Measurements from ENCODE around the gene LAMTOR2.

The LAMTOR2 gene

GRCh38 chr1:156083800-156084790 is 29.5 kb downstream of the LAMTOR2 start:
- no peak for TF ChIP-seq CTCF (IDR thresholded peaks at IDR 0.05; ENCODE audit: low read depth, low read length, missing control alignments)
- Histone ChIP-seq H3K27me3 (replicated peaks) (no peaks in the 10 kb centered on the region), H3K27ac (no peak overlapping the region), H3K36me3 (replicated peaks) (no peaks in the 10 kb centered on the region), H3K4me3 (ENCODE audit: low read depth, low read length) (no peak overlapping the region)
- no peak for DNase-seq
- in situ Hi-C loops (cut with HindIII; ENCODE audit: low pct_ligation_motif_present, low sequenced_read_pairs): no loop called here

- no peaks in the 10 kb centered on the region for H3K36me3 ChIP-seq (replicated peaks)
- in situ Hi-C loops (cut with HindIII; ENCODE audit: low pct_ligation_motif_present, low sequenced_read_pairs): no loop called here
- H3K27ac ChIP-seq: no peak overlapping the region
- peak; percentile 51 for DNase-seq
- no peaks in the 10 kb centered on the region for H3K27me3 ChIP-seq (replicated peaks)
- no peak overlapping the region for H3K4me3 ChIP-seq (ENCODE audit: low read depth, low read length)
- TF ChIP-seq CTCF (IDR thresholded peaks at IDR 0.05; ENCODE audit: low read depth, low read length, missing control alignments): no peak
These were observed 31.7 kb downstream of the LAMTOR2 start for GRCh38 chr1:156086256-156086662.

- no peak overlapping the region for H3K27ac ChIP-seq
- H3K27me3 ChIP-seq (replicated peaks): no peaks in the 10 kb centered on the region
- in situ Hi-C loops (cut with HindIII; ENCODE audit: low pct_ligation_motif_present, low sequenced_read_pairs): no loop called here
- no peak overlapping the region for H3K4me3 ChIP-seq (ENCODE audit: low read depth, low read length)
- no peak for DNase-seq
- TF ChIP-seq CTCF (IDR thresholded peaks at IDR 0.05; ENCODE audit: low read depth, low read length, missing control alignments): no peak
- no peaks in the 10 kb centered on the region for H3K36me3 ChIP-seq (replicated peaks)
These were observed 35.1 kb downstream of the LAMTOR2 start for GRCh38 chr1:156089704-156090103.

- H3K4me3 ChIP-seq (ENCODE audit: low read depth, low read length): no peak overlapping the region
- H3K27me3 ChIP-seq (replicated peaks): no peaks in the 10 kb centered on the region
- no peak for DNase-seq
- in situ Hi-C loops (cut with HindIII; ENCODE audit: low pct_ligation_motif_present, low sequenced_read_pairs): no loop called here
- TF ChIP-seq CTCF (IDR thresholded peaks at IDR 0.05; ENCODE audit: low read depth, low read length, missing control alignments): no peak
- no peaks in the 10 kb centered on the region for H3K36me3 ChIP-seq (replicated peaks)
- H3K27ac ChIP-seq: no peak overlapping the region
These were observed 35.7 kb downstream of the LAMTOR2 start for GRCh38 chr1:156090138-156090839.

GRCh38 chr1:156090840-156091188 is 36.2 kb downstream of the LAMTOR2 start:
- H3K36me3 ChIP-seq (replicated peaks): no peaks in the 10 kb centered on the region
- H3K27ac ChIP-seq: no peak overlapping the region
- no peak overlapping the region for H3K4me3 ChIP-seq (ENCODE audit: low read depth, low read length)
- no peaks in the 10 kb centered on the region for H3K27me3 ChIP-seq (replicated peaks)
- TF ChIP-seq CTCF (IDR thresholded peaks at IDR 0.05; ENCODE audit: low read depth, low read length, missing control alignments): peak; percentile 83
- peak; percentile 59 for DNase-seq
- in situ Hi-C loops (cut with HindIII; ENCODE audit: low pct_ligation_motif_present, low sequenced_read_pairs): no loop called here
